ENCODE results near the gene NCOR2. TPM values are rescaled to one million over a fixed set of nuclear protein-coding genes. Genes with fewer than 3 reads are reported as not detected.

NCOR2 gene
- total RNA-seq, 1 donor from 2014 or later = 336 TPM

DNA sequence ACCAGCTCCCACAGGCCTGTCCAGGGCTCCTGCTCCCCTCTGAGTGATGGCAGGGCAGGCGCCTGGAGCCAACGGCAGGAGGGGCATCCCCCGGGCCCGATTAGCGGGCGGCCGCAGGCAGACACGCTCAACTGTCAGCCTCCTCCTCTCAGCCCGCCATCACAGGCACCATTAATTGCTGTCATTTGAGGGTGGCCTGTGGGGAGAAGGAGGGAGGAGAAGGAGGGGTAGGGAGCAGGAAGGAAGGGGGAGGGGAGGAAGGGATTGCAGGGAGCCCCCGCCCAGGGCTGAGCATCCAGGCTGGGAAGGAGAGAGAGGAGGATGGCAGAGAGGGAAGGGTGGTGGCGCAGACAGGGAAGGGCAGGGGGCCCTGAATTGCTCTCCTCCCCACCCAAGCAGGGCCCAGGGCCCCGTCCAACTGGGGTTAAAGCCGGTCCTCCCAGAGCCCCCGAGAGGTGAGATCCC lies 36.1 kb downstream of the NCOR2 start:
- peaks cover 5% of the 10 kb centered on the region for H3K9me3 Mint-ChIP-seq
- peaks cover 50% of the 10 kb centered on the region for H3K4me1 Mint-ChIP-seq
- DNase-seq (ENCODE audit: low spot score in 2 of 2, unreplicated experiment in 2 of 2) = no peak
- TF ChIP-seq, protein P1, sequence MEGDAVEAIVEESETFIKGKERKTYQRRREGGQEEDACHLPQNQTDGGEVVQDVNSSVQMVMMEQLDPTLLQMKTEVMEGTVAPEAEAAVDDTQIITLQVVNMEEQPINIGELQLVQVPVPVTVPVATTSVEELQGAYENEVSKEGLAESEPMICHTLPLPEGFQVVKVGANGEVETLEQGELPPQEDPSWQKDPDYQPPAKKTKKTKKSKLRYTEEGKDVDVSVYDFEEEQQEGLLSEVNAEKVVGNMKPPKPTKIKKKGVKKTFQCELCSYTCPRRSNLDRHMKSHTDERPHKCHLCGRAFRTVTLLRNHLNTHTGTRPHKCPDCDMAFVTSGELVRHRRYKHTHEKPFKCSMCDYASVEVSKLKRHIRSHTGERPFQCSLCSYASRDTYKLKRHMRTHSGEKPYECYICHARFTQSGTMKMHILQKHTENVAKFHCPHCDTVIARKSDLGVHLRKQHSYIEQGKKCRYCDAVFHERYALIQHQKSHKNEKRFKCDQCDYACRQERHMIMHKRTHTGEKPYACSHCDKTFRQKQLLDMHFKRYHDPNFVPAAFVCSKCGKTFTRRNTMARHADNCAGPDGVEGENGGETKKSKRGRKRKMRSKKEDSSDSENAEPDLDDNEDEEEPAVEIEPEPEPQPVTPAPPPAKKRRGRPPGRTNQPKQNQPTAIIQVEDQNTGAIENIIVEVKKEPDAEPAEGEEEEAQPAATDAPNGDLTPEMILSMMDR (IDR thresholded peaks at IDR 0.05; ENCODE audit: unreplicated experiment) = no peak
- H3K4me3 Mint-ChIP-seq = no peak overlapping the region
- H3K27ac Mint-ChIP-seq = peak overlapping the region; percentile 67
- no peaks in the 10 kb centered on the region for H3K27me3 Mint-ChIP-seq (ENCODE audit: low read depth)
- peaks cover 7% of the 10 kb centered on the region for H3K36me3 Mint-ChIP-seq

DNA sequence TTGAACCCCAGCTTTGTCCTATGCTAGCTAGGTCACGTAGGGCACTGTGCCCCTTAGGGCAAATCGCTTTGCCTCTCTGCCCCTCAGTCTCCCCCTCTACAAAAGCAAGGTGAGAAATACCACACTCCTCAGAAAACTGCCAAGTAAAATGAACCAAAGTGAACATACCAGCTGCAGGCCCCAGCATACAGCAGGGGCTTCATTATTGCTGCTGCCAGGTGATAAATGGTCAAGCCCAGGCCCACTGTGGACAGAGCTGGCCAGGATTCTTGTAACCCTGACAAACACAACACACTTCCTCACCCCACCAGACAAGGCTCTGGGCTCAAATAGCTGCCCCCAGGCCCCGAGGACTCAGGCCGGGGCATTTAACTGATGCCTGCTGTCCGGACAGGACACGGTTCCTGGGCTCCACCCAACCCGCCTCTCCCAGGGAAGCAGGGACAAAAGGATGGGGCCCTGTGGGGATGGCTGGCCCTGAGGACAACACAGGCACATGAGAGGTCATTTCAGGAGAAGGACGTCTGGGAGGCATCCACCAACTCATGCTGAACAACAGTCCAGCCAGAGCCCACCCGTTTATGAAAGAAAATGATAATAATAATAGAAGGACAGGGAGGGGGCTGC lies 36.7 kb downstream of the NCOR2 start:
- DNase-seq (ENCODE audit: low spot score in 2 of 2, unreplicated experiment in 2 of 2) = no peak
- Mint-ChIP-seq H3K27me3 (ENCODE audit: low read depth) (no peaks in the 10 kb centered on the region), H3K4me3 (no peak overlapping the region), H3K27ac (peak overlapping the region; percentile 67), H3K36me3 (peaks cover 5% of the 10 kb centered on the region), H3K4me1 (peaks cover 50% of the 10 kb centered on the region), H3K9me3 (peaks cover 5% of the 10 kb centered on the region)
- TF ChIP-seq, protein P1 (IDR thresholded peaks at IDR 0.05; ENCODE audit: unreplicated experiment) = no peak

DNA sequence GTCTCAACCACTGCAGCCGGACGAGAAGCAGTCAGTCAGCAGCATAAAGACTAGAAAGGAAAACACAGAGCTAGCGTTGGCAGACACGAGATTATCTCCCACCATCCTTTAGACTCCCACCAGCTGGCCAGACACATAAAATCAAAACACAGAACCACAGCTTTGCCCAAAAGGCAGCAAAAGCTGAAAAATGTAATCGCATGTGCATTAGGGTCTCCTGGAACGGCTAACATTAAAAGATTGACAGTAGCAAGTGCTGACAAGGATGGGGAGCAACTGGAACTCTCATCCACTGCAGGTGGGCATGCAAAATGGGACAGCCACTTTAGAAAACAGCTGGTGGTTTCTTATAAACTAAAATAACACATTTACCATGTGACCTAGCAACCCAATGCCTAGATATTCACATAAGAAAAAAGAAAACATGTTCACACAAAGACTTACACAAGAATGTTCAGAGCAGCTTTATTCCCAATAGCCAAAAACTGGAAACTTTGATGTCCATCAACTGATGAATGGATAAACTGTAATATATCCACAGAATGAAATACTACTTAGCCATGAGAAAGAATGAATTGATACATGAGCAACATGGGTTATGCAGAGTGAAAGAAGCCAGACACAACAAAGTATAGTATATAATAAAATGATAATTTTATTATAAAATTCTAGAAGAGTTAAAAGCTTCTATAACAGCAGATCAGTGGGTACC lies 37.7 kb downstream of the NCOR2 start:
- H3K4me1 Mint-ChIP-seq = peaks cover 46% of the 10 kb centered on the region
- H3K27ac Mint-ChIP-seq = no peak overlapping the region
- H3K27me3 Mint-ChIP-seq (ENCODE audit: low read depth) = no peaks in the 10 kb centered on the region
- H3K9me3 Mint-ChIP-seq = peaks cover 5% of the 10 kb centered on the region
- H3K36me3 Mint-ChIP-seq = peaks cover 5% of the 10 kb centered on the region
- DNase-seq (ENCODE audit: low spot score in 2 of 2, unreplicated experiment in 2 of 2) = no peak
- no peak overlapping the region for H3K4me3 Mint-ChIP-seq
- TF ChIP-seq, protein P1 (IDR thresholded peaks at IDR 0.05; ENCODE audit: unreplicated experiment) = no peak

DNA sequence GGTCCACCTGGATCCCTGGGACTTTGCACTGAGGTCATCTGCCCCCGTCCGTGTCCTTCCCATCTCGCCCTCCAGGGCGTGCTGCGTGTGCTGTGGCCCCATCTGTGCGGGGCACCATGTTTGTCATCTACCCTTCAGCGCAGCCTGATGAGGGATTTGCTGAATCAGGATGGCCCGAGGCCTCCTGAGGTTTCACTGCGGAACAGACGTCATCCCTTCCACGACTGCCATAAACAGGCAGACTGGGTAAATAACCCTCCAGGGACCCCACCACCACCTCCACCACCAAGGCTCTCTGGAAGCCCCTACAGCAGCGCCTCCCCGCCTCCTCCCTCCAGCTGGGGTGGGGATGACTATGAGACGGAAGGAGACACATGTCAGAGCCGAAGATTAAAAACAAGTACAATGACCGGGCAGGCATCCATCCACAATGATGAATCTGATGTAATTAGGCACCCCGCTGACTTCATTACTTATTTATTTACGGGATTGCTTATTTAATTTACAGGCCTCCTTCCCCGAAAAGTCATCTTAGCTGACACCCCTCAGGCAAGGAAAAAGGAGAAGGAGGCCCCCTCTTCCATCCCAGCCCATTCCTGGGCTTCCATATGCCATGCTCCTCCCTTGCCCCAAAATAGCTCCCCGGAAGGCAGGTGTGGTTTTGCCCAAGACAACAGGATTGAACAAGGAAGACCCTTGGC lies 39.4 kb downstream of the NCOR2 start:
- Mint-ChIP-seq H3K4me3 (no peak overlapping the region), H3K27me3 (ENCODE audit: low read depth) (no peaks in the 10 kb centered on the region), H3K9me3 (peaks cover 5% of the 10 kb centered on the region), H3K4me1 (peaks cover 37% of the 10 kb centered on the region), H3K36me3 (peaks cover 5% of the 10 kb centered on the region), H3K27ac (peak overlapping the region; percentile 19)
- TF ChIP-seq, protein P1 (IDR thresholded peaks at IDR 0.05; ENCODE audit: unreplicated experiment) = no peak
- no peak for DNase-seq (ENCODE audit: low spot score in 2 of 2, unreplicated experiment in 2 of 2)

DNA sequence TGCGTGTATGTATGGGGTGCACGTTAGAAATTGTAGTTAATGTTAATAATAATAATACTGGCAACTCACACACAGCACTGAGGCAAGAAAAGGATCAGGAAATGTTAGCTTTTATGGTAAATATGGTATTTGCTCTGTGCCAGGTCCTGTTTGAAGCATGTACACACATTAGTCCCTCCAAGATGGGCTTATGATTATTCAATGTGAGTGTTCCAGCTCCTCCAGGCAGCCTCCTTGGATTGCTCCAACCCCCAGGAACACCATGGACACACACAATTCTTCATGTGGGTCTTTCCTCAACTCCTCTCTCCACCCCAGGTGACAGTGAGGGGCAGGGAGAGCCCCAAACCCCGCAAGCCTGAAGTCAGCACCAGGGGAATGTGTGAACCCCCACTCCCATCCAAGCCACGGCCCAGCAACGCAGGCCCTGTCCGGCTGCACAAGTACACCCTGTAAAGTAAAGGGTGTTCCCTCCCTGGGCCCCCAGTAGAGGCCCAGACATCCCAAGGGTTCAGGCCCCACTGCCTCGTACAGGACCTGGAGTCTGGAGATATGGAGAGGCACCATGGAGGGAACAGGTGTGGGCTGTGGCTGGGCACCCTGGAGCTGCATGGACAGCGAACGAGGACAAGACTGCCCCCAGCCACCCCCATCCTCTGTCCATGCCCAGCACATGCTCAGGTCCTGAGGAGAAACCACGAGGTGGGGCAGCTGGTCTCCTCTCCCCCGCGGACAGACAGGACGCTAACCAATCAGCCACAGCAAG lies 41.3 kb downstream of the NCOR2 start:
- peaks cover 26% of the 10 kb centered on the region for H3K4me1 Mint-ChIP-seq
- H3K4me3 Mint-ChIP-seq = no peak overlapping the region
- TF ChIP-seq, protein P1 (IDR thresholded peaks at IDR 0.05; ENCODE audit: unreplicated experiment) = no peak
- no peaks in the 10 kb centered on the region for H3K27me3 Mint-ChIP-seq (ENCODE audit: low read depth)
- DNase-seq (ENCODE audit: low spot score in 2 of 2, unreplicated experiment in 2 of 2) = no peak
- H3K36me3 Mint-ChIP-seq = peaks cover 11% of the 10 kb centered on the region
- no peak overlapping the region for H3K27ac Mint-ChIP-seq
- peaks cover 5% of the 10 kb centered on the region for H3K9me3 Mint-ChIP-seq
